ENCODE measurements around the gene FNBP1L. TPM values are rescaled to one million over a fixed set of nuclear protein-coding genes. Genes with fewer than 3 reads are reported as not detected.

Gene FNBP1L
- total and polyA plus RNA-seq, 2 of the 8 experiments (the other 6 are each of a cell fraction or from before 2014, with no cell fraction given) = 48.9 to 95.9 TPM

- H2BK120ac ChIP-seq (replicated peaks; ENCODE audit: low read depth, low read length) = no peak overlapping the region
- ChIA-PET POLR2A (ENCODE audit: partially characterized antibody) (no interaction called here), CTCF (ENCODE audit: partially characterized antibody) (no interaction called here)
- no peak overlapping the region for H3K14ac ChIP-seq (ENCODE audit: insufficient read length)
- H3K56ac ChIP-seq (replicated peaks; ENCODE audit: insufficient read length, low read depth, low read length) = no peak overlapping the region
- H3K23ac ChIP-seq (ENCODE audit: insufficient read length) = no peak overlapping the region
- H3K27me3 ChIP-seq (replicated peaks in 1 of 4; ENCODE audit: control insufficient read depth in 3 of 4, extremely low read depth in 1 of 4, insufficient read depth in 3 of 4, low read length in 3 of 4) = no peaks in the 10 kb centered on the region
- H3K79me2 ChIP-seq (ENCODE audit: control insufficient read depth in 1 of 2, insufficient read depth in 2 of 2, low read length in 2 of 2) = no peaks in the 10 kb centered on the region
- FAIRE-seq (no peak), DNase-seq (ENCODE audit: low read depth in 1 of 2, low spot score in 2 of 2) (no peak)
- H3K27ac ChIP-seq (ENCODE audit: low read depth, low read length) = no peak overlapping the region
- H2BK5ac ChIP-seq (ENCODE audit: low read depth, low read length) = no peak overlapping the region
- H4K8ac ChIP-seq (ENCODE audit: extremely low read depth, insufficient read depth, low read length) = no peak overlapping the region
- no peaks in the 10 kb centered on the region for H3K4me1 ChIP-seq (replicated peaks in 1 of 4; ENCODE audit: control insufficient read depth in 3 of 4, insufficient read depth in 4 of 4, low read length in 3 of 4)
- H2AK5ac ChIP-seq (ENCODE audit: low read depth, low read length) = no peak overlapping the region
- H3K4me3 ChIP-seq (ENCODE audit: extremely low read depth in 1 of 4, insufficient read depth in 2 of 4, low read depth in 3 of 4, low read length in 4 of 4) = no peak overlapping the region
- H3K4ac ChIP-seq (replicated peaks; ENCODE audit: insufficient read length, low read depth, low read length) = no peak overlapping the region
- no peaks in the 10 kb centered on the region for H4K20me1 ChIP-seq (replicated peaks in 1 of 2; ENCODE audit: control insufficient read depth in 1 of 2, insufficient read depth in 2 of 2, low read length in 2 of 2)
- no peak overlapping the region for H3K18ac ChIP-seq (ENCODE audit: extremely low read depth, low read length)
- H4K91ac ChIP-seq (replicated peaks; ENCODE audit: insufficient read length, low read length) = no peak overlapping the region
- H3K36me3 ChIP-seq (ENCODE audit: control insufficient read depth in 2 of 4, insufficient read depth in 4 of 4, low read length in 3 of 4) = no peaks in the 10 kb centered on the region
- no peak overlapping the region for H2BK12ac ChIP-seq (ENCODE audit: low read depth, low read length)
- no peak overlapping the region for H2AFZ ChIP-seq (ENCODE audit: low read length)
- no peak overlapping the region for H4K5ac ChIP-seq (ENCODE audit: insufficient read length, low read depth, low read length)
- H3K4me2 ChIP-seq (ENCODE audit: insufficient read depth in 1 of 2, low read depth in 2 of 2, low read length in 2 of 2) = no peak overlapping the region
- no peak overlapping the region for H2BK15ac ChIP-seq (ENCODE audit: low read length)
- H3K23me2 ChIP-seq (ENCODE audit: low read depth, low read length) = no peaks in the 10 kb centered on the region
- H3K9me3 ChIP-seq (ENCODE audit: insufficient read depth in 2 of 2, low read depth in 1 of 2, low read length in 1 of 2) = peaks cover 0 to 3% of the 10 kb centered on the region in 2 experiments; a peak in 2 of 4 replicates
- no peak overlapping the region for H2BK20ac ChIP-seq (ENCODE audit: low read length)
- H3K9ac ChIP-seq (replicated peaks in 1 of 4; ENCODE audit: extremely low read depth in 1 of 4, low read depth in 3 of 4, low read length in 3 of 4) = no peak overlapping the region
- no peaks in the 10 kb centered on the region for H3K79me1 ChIP-seq (ENCODE audit: low read depth, low read length)
- TF ChIP-seq SIX5 (IDR thresholded peaks at IDR 0.05; ENCODE audit: low read depth, low read length) = no peak
- TF ChIP-seq CHD1 (IDR thresholded peaks at IDR 0.05; ENCODE audit: low read depth, low read length) = no peak
- no peak for TF ChIP-seq MAX (IDR thresholded peaks at IDR 0.05)
- TF ChIP-seq SP1 (IDR thresholded peaks at IDR 0.05; ENCODE audit: low read depth, low read length) = no peak
- peak; percentile 46; the same call in 1 of the 2 replicates for TF ChIP-seq TEAD4 (IDR thresholded peaks at IDR 0.05; ENCODE audit: low read depth, low read length)
- no peak for TF ChIP-seq NRF1 (IDR thresholded peaks at IDR 0.05; ENCODE audit: low read depth, low read length)
These were observed 48.1 kb upstream of the FNBP1L start for GRCh38 chr1:93399781-93400180.

Data from H1 (cell line).